Tibial nerve (tissue), 4 donors: ENCODE results near the gene DEGS2.

Experiments
- EP300 ChIP-seq, 2 donors: sonication (generic); formaldehyde crosslinking; IDR thresholded peaks; one replicate each; pipeline ENCODE4 v1.6.1; 2017; ENCODE audit warnings: antibody characterized with exemption in 2 of 2, mild to moderate bottlenecking in 1 of 2
- POLR2A ChIP-seq, 2 donors: fragments of 450-650 bp; IDR thresholded peaks; one replicate each; pipeline ENCODE4 v1.6.1; 2017; ENCODE audit warnings: antibody characterized with exemption in 2 of 2, mild to moderate bottlenecking in 2 of 2, moderate library complexity in 2 of 2
- TF ChIP-seq, protein P1 (sequence below), 5 experiments: fragments of 200-600 bp in 3 of 5; fragments of 450-650 bp in 2 of 5; sonication (generic) in 3 of 5; IDR thresholded peaks; one replicate each; pipeline ENCODE4 v1.5.1; 2016 to 2019; ENCODE audit warnings: antibody characterized with exemption in 5 of 5, mild to moderate bottlenecking in 3 of 5, moderate library complexity in 2 of 5

DNA sequence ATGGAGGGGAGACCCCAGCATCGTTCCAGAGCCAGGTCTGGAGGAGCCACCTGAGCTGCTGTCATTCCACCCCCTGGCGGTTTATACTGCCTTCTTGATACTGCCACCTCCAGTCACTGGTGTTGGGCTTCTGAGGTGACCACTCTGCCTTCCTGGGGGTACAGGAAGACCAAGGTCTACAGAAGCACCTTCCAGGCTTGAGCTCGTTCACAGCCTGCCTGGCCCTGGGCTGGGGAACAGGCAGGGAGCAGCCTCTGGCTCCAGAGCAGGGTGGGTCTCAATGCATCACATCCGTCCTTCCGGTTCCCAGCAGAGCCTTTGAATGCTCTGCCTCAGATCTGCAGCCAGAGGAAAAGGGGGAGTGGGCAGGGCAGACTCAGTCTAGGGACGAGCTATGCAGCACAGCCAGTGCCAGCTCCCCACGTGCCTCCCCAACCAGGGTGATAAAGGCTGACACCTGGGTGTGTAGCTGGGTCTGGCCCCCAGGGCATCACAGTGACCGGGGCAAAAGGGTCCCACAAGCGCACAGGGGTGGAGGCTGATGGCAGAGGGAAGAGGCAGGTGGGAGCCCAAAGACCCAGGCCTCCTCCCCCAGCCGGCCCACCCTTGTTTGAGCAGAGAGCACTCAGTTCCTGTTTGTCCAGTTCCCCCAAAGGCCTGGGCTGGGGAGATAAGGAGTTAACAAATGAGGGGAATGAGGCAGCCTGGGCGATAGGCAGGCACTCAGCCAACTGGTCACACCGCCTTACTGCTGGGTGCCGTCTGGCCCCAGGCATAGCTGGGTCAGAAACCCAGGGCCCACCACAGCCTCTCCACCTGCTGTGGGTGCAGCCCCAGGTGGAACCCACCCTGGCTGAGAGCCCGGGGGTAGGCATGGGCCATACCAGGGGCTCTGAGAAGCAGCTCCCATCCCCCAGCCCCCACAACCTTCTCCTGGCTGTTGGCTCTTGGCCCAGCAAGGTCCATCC, 17.1 kb downstream of the DEGS2 start:
- TF ChIP-seq POLR2A (IDR thresholded peaks at IDR 0.05), result no peak
- TF ChIP-seq, protein P1, sequence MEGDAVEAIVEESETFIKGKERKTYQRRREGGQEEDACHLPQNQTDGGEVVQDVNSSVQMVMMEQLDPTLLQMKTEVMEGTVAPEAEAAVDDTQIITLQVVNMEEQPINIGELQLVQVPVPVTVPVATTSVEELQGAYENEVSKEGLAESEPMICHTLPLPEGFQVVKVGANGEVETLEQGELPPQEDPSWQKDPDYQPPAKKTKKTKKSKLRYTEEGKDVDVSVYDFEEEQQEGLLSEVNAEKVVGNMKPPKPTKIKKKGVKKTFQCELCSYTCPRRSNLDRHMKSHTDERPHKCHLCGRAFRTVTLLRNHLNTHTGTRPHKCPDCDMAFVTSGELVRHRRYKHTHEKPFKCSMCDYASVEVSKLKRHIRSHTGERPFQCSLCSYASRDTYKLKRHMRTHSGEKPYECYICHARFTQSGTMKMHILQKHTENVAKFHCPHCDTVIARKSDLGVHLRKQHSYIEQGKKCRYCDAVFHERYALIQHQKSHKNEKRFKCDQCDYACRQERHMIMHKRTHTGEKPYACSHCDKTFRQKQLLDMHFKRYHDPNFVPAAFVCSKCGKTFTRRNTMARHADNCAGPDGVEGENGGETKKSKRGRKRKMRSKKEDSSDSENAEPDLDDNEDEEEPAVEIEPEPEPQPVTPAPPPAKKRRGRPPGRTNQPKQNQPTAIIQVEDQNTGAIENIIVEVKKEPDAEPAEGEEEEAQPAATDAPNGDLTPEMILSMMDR (IDR thresholded peaks at IDR 0.05), result no peak
- TF ChIP-seq EP300 (IDR thresholded peaks at IDR 0.05), result peak in 1 of 2 donors; percentile 17
